NK-92 treated with Interleukin-12 subunit alpha and Interleukin-12 subunit beta, amount 100 ng/mL, for 24 hours (cell line): ENCODE results near the gene GDF15.

Experiments used
- DNase-seq: peaks from one replicate; lab custom pipeline; 2025; lab: John Stamatoyannopoulos, UW

GDF15 gene

DNA sequence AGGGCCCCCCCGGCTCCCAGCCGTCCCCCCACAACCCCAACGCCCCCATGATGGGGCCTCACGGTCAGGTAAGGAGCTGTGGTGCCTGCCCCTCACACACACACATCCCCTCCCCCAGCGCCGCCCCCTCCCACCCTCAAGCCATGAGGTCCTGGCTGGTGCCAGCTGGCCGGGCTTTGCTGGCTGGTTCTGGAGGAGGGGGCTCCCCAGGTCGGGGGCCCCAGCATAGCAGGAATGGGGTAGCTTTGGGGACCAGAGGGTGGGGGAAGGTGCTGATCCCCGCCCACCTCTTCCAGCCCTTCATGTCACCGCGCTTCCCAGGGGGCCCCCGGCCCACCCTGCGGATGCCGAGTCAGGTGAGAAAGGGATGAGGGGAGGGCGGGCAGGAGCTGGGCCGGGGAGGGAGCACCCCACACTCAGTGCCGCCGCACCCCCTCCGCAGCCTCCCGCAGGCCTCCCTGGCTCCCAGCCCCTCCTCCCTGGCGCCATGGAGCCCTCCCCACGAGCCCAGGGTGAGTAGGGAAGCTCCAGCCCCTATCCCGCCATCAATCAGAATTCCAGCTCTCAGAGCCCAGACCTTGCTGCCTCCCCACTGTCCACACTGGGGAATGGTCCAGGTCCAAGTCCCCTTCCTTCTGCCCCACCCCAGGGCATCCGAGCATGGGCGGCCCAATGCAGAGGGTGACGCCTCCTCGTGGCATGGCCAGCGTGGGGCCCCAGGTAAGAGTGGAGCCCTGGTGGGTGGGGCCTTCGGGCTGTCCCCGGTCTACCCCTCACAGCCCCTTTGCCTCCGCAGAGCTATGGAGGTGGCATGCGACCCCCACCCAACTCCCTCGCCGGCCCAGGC is 45.6 kb downstream of the GDF15 start:
- no peak for DNase-seq

DNA sequence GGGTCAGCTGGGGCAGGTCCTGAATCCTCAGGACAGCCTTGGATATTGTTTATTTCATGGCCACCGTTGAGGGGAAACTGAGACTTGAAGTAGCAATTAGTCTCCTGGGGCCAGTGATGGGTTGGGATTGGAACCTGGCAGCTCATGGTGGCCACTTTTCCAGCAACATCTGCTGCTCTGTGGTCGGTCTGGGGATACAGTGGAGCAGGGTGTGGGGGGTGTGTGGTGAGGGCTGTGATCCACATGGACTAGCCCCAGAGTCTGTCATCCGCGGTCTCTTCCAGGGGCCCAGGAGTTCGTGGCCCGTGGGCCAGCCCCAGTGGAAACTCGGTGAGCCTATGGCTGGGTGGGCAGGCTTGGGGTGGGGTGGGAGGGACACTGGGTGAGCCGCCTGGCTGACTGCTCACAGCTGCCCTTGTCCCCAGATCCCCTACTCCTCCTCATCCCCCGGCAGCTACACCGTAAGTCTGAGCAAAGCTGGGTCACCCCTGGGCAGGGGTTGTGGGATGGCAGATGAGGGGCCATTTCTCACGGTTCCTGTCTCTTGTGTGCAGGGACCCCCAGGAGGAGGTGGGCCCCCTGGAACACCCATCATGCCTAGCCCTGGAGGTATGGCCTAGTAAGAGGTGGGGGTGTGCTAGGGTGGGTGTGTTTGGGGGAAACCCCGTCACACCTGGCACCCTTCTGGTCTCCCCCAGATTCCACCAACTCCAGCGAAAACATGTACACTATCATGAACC is 46.5 kb downstream of the GDF15 start:
- no peak for DNase-seq

DNA sequence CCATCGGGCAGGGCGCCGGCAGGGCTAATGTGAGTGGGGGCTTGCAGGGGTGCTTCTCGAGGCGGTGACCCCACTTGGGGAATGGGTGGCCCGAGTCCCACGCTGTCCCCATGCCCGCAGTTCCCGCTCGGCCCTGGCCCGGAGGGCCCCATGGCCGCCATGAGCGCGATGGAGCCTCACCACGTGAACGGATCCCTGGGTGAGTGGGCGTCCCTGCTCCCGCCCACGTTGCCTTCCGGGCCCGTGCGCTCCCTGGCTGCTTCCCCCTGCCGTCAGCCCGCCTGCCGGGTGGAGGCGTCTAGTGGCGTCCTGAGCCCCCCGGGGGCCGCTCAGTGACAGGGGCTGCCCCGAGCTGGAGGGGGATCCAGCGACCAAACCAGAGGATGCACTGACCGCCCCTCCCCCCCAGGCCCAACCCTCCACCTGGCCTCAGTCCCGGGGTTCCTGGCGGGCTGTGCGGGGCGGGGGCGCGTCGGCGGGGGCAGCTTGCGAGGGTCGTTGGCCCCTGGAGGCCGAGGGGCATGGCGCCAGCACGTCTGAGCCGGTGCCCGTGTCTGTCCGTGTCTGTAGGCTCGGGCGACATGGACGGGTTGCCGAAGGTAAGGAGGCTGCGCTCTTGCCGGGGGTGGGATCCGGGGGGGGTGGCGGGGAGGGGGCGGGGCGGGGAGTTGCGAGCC is 47.2 kb downstream of the GDF15 start:
- DNase-seq: no peak

DNA sequence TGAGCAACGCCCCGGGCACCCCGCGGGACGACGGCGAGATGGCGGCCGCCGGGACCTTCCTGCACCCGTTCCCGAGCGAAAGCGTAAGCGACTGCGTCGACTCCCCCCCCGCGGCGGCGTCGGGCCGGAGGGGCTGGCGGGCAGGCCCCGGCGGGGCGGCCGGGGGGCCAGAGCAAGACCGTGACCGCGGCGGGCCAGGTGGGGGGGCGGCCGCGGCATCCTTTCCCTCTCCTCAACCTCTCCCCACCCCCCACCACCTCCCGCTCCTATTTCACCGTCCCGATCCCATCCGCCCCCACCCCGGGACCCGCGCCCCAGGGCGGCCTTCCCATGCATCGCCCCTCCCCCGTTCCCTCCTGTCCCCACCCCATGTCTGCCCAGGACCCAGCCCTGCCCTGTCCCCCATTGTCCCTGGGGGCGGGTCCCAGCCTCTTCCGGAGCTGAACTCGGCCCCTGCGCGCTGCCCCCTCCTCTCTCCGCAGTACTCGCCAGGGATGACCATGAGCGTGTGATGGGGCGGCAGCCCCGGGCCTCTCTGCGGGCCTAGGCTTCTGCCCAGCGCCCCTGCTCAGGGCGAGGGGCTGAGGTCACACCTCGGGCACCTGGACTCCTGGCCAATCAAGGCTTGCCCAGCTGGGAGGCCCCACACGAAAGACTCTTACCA is 47.9 kb downstream of the GDF15 start:
- DNase-seq: no peak

DNA sequence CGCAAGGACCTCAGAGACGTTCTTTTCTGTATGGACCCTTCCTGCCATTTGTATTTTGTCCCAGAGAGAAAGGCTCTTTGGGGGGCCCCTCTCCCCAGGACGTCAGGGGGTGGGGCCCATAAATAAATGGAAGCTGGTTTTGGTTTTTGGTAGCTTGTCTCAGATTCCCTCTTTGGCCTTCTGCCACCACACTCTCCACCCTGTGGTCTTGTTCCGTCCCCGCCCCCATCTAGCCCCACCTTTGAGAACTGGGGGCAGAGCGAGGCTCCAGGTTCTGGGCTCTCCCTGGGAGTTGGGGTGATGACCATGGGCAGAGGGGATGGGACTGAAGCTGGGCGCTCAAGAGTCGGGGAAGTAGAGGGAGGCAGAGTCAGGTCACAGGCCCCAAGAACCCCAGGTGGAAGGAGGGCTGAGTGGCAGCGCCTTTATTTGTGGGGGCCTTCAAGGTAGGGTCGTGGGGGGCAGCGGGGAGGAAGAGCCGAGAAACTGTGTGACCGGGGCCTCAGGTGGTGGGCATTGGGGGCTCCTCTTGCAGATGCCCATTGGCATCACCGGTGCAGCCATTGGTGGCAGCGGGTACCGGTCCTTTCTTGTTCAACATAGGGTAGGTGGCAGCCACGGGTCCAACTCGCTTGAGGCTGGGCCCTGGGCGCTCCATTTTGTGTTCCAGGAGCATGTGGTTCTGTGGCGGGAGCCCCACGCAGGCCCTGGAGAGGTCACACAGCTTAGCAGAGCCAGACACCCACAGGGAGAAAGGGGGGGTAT is 48.6 kb downstream of the GDF15 start:
- DNase-seq: no peak

DNA sequence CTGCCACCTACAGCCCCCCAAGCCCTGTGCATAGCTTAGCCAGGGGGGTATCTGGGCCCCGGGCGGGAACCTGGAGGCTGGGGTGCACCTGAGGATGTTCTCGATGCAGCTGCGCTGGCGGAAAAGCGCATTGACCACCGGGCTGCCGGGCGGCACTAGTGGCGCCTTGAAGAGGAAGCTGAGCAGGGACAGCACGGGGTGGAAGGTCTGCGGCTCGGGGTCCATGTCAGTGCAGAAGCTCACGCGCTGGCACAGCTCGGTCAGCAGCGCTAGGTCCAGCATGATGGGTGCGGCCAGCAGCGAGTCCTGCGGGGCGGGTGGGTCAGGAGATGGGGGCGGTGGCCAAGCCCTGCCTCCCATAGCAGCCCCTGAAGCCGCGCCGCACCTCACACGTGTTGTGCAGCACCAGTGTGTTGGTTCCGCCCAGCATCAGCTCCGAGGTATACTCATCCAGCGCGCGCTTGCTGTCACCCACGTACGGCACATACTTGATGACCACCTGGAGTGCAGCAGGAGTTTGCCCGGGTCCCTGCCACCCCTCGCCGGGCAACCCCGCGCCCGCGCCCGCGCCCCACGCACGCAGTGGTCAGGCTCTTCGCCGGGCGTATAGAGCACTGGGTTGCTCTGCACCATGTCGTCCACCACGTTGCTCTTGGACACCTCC is 49.4 kb downstream of the GDF15 start:
- DNase-seq: no peak

DNA sequence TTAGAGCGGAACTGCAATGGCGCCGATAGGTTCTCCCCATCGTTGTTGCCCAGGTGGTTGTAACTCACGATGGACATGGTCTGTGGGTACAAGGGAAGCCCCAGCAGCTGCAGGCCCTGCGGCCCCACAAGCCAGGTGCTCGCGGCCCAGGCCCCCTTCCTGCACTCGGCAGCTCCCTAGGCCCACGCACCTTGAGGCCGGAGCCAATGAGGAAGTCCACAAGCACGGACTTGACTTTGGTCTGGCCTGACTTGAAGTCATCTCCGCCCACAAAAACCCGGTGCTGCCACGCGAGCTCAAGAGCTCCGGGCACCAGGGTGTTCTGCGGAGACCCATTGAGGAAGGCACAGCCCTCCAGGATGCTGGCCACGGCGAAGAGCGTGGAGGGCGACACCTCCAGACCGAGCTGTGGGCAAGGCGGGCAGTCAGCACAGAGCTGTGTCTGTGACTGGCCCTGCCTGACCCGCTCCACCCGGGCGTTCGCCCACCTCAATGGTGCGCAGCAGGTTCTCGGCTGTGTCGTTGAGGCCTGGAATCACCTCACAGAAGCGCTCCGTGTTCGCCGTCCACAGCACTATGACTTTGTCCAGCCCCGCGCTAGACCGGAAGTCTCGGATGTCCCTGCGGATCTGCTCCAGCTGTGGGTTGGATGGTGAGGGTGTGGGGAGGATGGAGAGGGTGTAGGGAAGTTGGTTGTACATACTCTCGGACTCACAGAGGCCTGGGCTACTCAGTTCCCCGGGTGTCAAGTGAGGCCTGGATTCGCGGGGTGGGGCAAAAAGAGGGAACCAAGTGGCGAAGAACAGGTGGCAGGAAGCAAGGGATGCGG is 50.1 kb downstream of the GDF15 start:
- no peak for DNase-seq

DNA sequence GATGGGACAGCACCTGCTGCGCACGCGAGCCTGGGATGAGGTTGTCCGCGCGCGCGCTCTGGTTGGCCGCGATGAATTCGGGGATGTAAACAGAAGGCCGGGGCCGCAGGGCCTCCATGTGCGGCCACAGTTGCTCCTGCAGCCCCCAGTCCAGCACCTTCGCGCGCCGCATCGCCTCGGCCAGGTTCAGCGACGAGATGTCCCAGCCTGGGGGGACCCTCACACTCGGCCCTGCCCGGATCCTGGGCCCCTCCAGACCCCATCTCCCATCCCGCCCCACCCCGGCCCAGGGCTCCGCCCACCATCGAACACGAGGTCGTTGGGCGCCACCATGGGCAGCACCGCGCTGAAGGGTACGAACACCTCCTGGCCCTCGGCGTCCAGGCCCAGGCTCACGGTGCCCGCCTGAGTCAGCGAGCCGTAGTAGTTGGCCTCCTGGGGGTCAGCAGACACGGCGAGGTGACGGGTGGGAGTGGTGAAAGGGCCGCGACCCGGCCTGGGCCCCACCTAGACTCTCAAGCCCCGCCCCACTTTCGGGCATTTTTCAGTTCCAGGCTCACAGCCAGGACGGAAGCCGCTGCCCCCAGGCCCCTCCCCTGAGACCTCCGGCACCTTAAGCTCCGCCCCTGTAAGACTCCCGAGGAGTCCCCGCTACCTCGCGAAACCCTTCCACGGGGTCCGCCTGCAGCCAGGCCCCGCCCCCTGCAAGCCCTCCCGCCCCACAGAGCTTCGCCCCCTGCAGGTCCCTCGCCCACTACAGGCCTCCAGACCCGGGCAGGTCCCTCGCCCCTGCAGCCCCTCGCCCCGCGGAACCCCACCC is 50.9 kb downstream of the GDF15 start:
- no peak for DNase-seq

DNA sequence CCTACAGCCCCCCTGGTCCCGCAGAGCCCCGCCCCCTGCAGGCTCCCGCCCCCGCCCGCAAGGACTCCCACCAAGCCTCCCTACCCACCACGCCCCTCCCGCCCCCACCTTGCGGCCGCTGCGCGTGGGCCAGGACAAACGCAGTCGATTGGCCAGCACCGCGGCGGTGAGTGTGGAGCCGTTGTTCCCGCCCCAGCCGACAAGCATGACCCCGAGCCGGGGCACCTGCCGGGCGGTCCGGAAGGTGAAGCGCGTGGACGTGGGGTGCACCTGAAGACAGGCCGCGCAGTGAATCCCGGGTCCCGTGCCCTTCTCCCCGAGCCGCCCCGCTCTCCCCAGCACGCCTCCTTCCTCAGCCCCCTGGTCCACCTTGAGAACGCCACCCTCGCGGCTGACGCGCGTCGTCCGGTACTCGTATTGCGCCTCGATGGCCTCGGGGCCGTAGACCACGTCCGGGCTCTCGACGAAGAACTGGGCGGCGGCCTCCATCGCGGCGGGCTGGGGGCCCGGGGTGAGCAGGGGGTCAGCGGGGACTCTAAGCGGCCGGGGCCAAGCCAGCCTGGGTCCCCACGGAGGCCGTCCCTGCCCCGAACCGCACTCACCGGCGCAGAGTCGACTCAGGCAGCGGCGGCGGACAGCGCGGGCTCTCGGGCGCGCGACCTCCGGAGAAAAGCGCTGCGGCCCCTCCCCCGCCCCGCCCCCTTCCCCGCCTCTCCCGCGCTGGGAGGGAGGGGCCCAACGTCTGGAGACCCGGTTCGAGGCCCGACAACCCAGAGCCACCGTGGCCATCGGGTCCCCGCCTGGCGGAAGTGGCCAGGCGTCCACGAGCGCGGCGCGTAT is 51.8 kb downstream of the GDF15 start, which contains the start of gene ISYNA1:
Gene ISYNA1, minus strand, starts transcription at position 643 of the 840 bp plus-strand sequence. Its CDS starts 154 bp downstream, at position 489.
- DNase-seq: no peak

DNA sequence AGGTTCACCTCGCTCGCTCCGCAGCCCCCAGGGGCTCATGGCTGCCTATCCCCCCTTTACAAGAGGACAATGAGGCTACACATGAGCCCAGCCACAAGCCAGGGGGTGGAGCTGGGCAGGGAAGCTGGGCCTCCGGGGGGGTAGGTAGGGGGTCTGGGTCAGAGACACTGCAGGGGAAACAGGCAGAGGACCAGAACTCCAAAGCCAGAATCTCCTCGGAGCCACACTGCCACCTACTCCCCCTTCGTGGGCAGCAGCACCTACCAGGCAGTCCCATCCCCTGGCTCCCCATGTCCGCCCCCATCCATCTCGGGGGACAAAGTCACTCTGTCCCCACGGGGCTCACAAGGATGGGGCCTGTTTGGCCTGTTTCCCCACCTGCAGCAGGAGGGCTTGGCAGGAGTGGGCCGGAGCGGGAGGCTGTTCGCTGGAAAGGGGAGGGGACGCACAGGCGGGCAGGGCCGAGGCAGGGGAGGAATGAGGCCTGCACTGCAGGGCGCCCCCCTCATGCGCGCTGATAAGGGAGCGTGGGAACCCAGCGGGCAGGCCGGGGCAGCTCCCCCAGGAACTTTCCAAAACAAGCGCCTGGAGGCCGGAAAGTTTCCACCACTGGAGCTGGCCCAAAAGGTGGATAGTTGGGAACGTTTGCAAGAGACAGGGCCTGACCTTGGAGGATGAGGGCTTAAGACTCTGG is 52.5 kb downstream of the GDF15 start:
- DNase-seq: no peak
